ENCODE results near the gene EHD4.
A peak's percentile ranks its signal among the peaks of the same experiment; 100 is the strongest.

Gene EHD4

DNA sequence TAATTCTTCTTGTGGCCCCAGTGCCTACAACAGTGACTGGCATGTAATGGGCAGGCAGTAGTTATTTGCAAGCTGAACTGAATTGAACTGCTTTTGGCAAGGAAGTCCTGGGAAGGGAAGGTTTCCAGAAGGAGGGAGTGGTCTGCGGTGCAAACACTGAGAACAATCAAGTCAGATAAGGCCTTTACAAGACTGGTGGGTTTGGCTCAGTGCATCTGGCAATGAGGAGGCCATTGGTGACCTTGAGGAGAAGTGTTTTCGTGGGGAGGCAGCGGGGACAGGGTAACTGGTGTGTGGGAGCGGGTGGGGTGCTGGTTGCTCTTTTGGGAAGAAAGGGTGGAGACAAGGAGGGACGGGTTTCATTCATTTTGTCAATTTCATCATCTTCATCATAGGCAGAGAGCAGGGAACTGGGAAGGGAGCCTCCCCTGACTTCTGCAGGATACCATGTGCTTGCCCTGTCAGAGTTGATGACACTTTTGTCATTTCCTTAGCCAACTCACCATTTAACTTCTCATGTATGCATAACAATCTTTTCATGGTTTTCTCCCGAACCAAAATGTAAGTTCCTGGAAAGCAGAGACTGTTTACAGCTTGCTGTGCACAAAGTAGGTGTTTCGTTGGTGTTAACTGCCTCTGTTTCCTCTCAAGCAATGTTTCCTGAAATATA is 8.4 kb upstream of the EHD4 start:
- no peak for DNase-seq (ENCODE audit: low read depth)

DNA sequence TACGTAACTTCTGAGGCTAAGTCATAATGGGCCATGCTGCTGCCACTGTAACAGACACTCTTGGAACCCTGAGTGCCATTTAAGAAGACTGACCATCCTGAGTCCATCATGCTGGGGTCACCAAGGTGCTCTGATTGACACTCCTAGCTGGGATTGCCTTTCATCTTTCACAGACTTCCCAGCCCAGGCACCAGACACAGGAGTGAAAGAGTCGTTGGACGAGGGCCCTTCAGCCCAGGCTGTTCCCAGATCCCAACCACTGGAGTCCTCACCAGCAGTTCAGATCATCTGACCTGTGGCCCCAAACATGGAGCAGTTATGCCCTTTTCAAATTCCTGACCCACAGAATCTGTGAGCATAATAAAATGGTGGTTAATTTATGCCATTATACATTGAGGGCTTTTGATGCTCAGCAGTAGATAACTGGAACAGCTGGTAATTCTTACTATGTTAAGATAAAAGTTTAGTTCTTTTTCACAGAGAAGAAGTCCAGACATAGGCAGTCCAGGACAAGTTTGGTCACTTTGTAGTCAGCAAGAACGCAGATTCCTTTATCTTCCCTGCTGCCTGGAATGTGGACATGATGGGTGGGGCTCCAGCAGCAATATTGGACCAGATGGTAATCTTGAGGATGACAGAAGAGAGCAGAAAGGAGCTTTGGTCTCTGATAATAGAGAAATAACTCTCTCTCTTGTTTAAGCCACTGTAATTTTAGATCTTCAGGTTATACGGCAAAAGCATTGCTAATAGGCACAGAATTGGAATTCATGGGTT is 7.3 kb upstream of the EHD4 start:
- DNase-seq (ENCODE audit: low read depth): no peak

DNA sequence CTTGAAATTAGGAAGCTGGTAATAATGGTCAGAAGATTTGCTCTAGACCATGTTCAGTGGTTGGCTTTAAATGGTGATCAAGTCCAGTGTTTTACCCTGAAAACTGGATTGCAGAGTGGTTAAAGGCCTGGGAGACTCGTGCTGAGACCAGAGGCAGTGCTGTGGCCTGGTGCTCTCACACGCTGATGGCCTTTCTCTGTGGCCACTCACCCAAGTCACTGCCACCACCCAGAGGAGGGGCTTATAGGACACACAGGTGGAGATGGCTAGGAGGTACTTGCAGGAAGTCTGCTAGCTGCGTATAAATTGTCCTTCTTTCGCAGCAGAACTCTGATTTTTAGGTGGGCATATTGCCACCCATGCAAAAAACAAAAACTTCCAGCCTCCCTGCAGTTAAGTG is 6.2 kb upstream of the EHD4 start:
- no peak for DNase-seq (ENCODE audit: low read depth)

- DNase-seq (ENCODE audit: low read depth): no peak
Measured at GRCh38 chr15:41977757-41978383, 5.5 kb upstream of the EHD4 start.

DNA sequence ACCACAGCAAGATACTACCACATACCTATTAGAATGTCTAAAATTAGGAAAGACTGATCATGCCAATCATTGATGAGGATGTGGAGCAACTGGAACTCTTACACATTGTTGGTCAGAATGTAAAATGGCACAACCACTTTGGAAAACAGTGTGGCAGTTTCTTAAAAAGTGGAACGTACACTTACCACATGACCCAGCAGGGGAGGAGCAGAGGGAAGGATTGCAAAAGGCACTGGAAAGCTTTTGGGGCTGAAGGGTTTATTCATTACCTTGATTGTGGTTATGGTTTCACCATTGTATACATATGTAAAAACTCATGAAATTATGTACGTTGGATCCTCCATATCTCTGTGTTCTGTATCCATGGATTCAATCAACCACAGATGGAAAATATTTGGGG is 3.3 kb upstream of the EHD4 start:
- no peak for DNase-seq (ENCODE audit: low read depth)

- no peak for DNase-seq (ENCODE audit: low read depth)
Measured at GRCh38 chr15:41974041-41974440, 1.7 kb upstream of the EHD4 start.

GRCh38 chr15:41971895-41972252 is 483 bp downstream of the EHD4 start:
- DNase-seq (ENCODE audit: low read depth): no peak

DNA sequence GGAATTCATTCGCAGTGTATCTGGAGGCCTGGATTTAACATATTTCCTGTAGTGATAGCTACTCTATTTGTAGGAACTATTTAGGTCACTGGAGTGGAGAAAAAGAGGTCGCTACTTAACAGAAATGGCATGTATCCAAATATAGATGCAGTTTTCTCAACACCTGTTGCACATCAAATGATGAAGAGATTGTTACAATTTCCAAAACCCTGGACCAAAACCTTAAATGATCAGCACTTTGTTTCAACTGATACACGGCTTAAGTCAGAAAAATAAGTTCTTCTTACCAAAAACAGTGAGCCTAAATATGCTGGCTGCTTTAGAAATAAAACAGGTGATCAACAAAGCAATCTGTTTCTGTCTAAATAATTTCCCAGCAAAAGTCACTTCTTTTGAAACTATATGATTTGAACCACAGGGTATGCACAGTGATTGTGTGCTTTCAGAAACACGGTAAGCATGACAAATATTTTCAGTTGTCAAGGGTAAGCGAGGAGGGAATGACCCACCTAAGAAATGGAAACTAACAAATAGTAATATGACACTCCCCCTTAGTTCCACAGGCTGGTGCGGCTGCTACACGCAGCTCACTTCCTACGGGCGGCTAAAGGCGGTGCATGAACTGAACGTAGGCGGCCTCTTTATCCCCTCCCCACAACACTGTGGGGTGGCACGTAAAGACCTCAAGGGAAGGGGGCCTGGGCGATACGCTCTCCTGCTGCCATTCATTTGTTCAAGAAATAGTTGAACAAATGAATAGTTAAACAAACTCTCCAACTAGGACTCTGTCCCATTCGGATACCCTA is 1.1 kb downstream of the EHD4 start:
- DNase-seq (ENCODE audit: low read depth): peak; percentile 61

GRCh38 chr15:41970456-41970855 is 1.9 kb downstream of the EHD4 start:
- DNase-seq (ENCODE audit: low read depth): no peak

DNA sequence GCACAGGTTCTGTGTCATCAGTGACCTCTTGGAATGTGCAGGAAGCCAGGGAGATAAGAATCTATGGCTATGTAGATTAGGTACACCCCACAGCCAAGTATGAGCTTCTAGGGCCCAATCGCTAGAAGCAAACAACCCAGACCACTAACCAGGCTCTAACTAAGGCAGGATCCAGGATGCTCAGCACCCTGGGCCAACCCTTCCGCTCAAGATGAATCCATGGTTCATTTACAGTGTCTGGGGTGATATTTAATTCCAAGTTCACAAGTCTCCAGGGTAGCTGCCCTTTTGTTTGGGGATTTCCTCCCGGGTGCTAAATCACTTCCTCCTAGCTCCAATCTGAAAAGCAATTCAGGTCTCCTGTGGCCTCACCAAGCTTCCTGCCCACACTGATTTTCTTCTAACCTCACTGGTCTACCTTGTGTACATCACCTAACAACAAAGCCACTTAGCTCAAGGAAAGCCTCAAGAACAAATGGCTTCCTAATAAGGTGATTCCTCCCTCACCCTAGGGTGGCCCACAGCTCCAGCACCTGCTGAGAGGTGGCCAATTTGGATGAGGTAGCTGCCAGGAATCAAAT is 2.4 kb downstream of the EHD4 start:
- peak; percentile 12 for DNase-seq (ENCODE audit: low read depth)

DNA sequence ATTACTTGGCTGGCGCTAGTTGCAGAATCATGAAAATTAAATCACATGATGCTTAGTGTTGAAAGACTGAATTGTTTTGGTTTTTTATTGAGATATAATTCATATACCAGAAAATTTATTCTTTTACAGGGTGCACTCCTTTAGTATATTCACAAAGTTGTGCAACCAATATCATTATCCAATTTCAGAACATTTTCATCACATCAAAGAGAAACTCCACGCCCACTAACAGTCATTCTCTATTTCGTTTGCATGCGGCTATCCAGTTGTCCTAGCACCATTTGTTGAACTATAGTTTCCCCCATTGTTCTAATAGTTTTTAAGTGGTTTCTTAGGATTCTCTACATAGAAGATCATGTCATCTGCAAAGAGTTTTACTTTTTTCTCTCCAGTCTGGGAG is 3.7 kb downstream of the EHD4 start:
- no peak for DNase-seq (ENCODE audit: low read depth)

GRCh38 chr15:41967506-41968206 is 4.7 kb downstream of the EHD4 start:
- DNase-seq (ENCODE audit: low read depth): no peak

- DNase-seq (ENCODE audit: low read depth): no peak
Measured at GRCh38 chr15:41966920-41967465, 5.4 kb downstream of the EHD4 start.

DNA sequence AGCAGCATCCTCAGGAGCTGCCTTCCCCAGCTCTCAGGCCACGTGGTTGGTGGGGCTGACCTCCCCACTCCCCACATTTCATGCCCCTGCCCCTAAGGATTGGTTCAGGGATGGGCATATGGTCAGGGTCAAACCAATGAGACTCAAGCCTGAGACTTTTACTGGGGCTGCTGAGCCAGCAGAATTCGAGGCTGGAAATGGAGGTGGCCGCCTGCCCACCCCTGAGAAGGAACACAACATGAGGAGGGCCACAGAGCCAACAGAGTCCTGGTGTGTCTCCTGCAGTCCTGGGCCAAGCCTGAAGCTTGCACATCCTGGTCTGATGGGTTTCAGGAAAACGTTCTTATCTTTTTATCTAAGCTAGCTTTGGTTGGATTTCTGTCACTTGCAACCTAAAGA is 5.9 kb downstream of the EHD4 start:
- no peak for DNase-seq (ENCODE audit: low read depth)

- DNase-seq (ENCODE audit: low read depth): no peak
Measured at GRCh38 chr15:41965441-41966413, 6.6 kb downstream of the EHD4 start.

DNA sequence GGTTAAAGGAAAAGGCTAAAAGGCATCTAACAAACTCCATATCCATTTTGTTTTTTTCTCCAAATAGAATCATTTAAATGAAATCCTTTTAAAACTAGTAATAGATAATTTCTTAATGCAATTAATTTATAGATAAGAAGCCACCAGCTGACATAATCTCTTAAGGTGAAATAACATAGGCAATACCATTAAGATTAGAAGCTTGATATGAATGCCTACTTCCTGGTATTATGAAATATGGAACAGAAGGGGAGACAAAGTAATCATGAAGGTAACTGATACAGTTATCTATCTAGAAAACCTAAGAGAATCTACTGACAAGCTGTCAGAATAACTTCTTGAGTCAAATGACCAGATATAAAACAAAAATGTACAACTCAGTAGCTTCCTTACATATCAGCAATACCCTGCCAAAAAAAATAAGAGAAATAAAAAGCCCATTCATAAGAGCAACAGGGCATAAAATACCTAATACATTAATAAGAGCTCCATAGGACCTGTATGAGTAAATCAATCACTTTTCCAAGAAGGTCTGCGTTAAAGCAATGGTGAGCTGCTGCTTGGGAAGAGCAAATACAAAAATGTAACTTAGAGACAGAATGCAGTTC is 10.7 kb downstream of the EHD4 start:
- DNase-seq (ENCODE audit: low read depth): no peak

DNA sequence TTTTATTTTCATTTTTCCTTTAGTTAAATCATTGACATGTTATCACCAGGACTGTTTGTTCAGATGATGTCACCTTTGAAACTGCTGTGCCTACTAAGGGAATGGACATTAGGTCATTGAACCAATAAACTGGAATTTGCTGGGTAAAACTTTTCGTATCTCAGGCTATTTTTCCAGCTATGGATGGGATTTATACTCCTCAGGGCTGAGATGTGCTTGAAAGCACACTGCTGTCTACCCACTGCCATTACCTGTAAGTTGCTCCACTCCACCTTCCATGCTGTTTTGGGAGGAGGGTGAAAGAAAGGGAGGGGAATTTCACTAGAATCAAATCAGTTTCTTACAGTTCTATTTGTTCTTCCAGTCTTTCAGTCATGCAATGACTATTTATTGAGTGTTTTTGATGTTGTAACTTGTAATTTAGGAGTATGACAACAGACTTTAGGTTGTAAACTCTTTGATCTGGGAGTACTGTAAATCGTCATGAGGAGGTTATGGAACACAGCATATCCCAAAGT is 11.3 kb downstream of the EHD4 start:
- no peak for DNase-seq (ENCODE audit: low read depth)

GRCh38 chr15:41958002-41958420 is 14.3 kb downstream of the EHD4 start:
- DNase-seq (ENCODE audit: low read depth): no peak

All from activated T-cell treated with anti-CD3 and anti-CD28 coated beads for 1 hour (primary cell).